LNCAP (cell line): ENCODE measurements around the gene CUEDC2.

Experiments
- CTCF ChIP-seq: fragments of 450-650 bp; IDR thresholded peaks from 2 replicates; pipeline ENCODE4 v1.5.1; 2017; ENCODE audit warnings: mild to moderate bottlenecking

Gene CUEDC2

DNA sequence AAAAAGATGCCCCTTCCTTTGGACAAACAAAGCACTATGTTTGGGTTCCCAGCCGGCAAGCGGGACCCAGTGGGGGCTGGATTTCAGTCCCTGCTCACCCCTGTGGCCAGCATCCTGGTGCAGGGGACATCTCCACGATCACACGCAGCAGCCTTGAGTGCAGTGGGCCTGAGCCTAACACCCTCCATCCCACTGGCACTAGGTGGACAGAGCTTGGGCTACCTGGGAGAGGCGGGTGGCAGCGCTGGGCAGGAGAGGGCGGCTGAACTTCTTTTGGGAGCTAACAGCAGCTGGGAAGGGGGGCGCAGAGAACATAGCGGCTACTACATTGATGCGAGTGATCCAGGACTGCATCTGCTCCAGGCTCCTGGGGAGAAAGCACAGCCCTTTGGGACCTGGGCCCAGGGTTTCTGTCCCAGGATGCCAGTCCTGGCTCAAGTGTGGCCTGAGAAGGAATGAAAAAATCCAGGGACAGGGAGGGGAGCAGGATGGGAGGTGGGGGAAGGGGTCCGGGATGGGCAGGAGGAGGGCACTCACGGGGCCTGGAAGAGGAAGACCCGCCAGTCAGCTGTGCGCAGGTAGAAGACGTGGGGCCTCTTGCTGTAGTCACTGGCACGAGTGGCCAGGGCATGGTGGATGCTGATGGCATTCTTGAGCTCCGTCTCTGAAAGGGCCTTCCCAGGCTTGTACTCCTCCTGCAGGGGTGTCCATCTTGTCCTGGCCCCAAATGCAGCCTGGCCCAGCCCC is 27.8 kb downstream of the CUEDC2 start:
- no peak for TF ChIP-seq CTCF

DNA sequence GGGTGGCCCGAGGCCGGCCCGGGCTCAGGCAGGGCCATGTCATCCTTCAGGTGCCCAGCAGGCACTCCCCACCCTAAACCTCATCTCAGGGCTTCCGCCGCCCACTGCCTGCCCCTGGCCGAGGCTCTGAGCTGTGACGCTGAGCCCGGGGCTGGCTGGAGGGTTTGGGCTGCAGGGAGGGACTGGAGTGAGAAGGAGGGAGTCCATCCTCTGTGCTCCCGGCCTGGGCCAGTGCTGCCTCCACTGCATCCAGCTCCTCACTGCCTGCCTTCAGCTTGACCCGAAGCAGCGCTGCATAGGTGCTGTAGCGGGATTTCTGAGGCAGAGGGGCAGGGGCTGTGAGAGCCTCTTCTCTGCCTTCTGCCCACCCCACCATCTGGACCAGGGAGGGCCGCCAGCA is 29.3 kb downstream of the CUEDC2 start:
- TF ChIP-seq CTCF = no peak

- TF ChIP-seq CTCF = no peak
Observed at GRCh38 chr10:102402512-102402896, 29.9 kb downstream of the CUEDC2 start.

DNA sequence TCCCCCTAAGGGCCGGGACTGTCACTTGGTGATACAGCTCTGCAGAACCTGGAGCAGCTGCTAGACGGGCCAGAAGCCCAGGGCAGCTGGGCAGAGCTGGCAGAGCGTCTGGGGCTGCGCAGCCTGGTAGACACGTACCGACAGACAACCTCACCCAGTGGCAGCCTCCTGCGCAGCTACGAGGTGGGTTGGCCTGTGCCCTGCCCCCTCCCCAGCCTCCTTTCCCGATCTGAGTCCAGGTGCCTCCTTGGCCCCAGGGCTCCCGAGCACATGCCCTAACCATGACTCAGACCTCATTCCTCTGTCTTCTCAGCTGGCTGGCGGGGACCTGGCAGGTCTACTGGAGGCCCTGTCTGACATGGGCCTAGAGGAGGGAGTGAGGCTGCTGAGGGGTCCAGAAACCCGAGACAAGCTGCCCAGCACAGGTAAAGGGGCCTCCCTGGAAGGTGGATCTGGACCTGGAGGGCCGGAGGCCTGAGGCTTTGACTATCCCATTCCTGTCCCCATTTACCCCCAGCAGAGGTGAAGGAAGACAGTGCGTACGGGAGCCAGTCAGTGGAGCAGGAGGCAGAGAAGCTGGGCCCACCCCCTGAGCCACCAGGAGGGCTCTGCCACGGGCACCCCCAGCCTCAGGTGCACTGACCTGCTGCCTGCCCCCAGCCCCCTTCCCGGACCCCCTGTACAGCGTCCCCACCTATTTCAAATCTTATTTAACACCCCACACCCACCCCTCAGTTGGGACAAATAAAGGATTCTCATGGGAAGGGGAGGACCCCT is 30.5 kb downstream of the CUEDC2 start:
- no peak for TF ChIP-seq CTCF

DNA sequence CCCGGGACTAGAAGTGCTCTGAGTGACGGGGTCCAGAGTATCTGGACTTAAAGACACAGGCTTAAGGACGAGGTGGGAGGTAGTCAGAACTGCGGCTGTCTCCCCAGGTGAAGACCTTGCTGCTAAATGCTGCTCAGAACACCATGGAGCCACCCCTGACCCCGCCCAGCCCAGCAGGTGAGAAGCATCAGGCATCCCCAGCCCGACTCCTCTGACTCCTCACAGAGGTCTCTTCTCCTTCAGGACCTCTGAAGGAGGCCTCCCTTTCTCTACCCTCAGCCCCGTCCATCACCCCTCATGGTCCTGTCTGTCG is 31.1 kb downstream of the CUEDC2 start:
- no peak for TF ChIP-seq CTCF

DNA sequence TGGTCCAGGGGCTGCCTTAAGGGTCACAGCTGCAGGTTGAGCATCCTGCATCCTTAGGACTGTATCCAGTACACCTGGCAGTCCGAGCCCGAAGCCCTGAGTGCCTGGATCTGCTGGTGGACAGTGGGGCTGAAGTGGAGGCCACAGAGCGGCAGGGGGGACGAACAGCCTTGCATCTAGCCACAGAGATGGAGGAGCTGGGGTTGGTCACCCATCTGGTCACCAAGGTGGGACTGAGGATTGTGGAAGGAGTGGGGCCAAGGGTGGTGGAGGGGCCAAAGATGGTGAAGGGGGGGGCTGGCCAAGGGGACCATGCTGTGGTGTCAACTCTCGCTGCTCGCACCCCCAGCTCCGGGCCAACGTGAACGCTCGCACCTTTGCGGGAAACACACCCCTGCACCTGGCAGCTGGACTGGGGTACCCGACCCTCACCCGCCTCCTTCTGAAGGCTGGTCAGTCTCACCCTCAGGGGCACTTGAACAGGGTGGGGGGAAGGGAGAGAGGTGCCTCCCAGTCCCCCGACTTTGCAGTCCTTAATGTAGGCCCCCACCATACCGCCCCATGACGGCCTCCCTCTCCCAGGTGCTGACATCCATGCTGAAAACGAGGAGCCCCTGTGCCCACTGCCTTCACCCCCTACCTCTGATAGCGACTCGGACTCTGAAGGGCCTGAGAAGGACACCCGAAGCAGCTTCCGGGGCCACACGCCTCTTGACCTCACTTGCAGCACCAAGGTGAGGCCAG is 31.6 kb downstream of the CUEDC2 start:
- no peak for TF ChIP-seq CTCF

- no peak for TF ChIP-seq CTCF
Observed at GRCh38 chr10:102400076-102400475, 32.3 kb downstream of the CUEDC2 start.
